ENCODE results near the gene HIF3A. TPM values are rescaled to one million over a fixed set of nuclear protein-coding genes. Genes with fewer than 3 reads are reported as not detected.

HIF3A gene
- polyA plus RNA-seq, 1 donor (not counting 4 experiments of a cell fraction or from before 2014, with no cell fraction given) = 0.01 TPM

GRCh38 chr19:46279177-46279576 is 17.7 kb upstream of the HIF3A start:
- Histone ChIP-seq H3K9me3 (ENCODE audit: control insufficient read depth, low read depth, low read length) (no peaks in the 10 kb centered on the region), H3K4me2 (ENCODE audit: control insufficient read depth, extremely low read depth, insufficient read depth, low read depth, low read length) (no peak overlapping the region), H3K9ac (ENCODE audit: control insufficient read depth, extremely low read depth, insufficient read depth, low read length) (no peak overlapping the region), H3K36me3 (ENCODE audit: control insufficient read depth in 2 of 2, extremely low read depth in 1 of 2, insufficient read depth in 2 of 2, low read length in 2 of 2) (no peaks in the 10 kb centered on the region), H3K4me1 (ENCODE audit: control insufficient read depth, extremely low read depth, insufficient read depth, low read length) (no peaks in the 10 kb centered on the region), H3K79me2 (ENCODE audit: control insufficient read depth, insufficient read depth, low read length) (no peaks in the 10 kb centered on the region), H3K9me1 (ENCODE audit: control insufficient read depth, extremely low read depth, insufficient read depth, low read length) (no peaks in the 10 kb centered on the region), H3K27ac (ENCODE audit: control insufficient read depth, insufficient read depth, low read length) (no peak overlapping the region), H3K4me3 (ENCODE audit: control insufficient read depth in 2 of 3, extremely low read depth in 1 of 3, insufficient read depth in 2 of 3, low read depth in 1 of 3, low read length in 3 of 3) (no peak overlapping the region), H4K20me1 (ENCODE audit: control insufficient read depth, extremely low read depth, insufficient read depth, low read length) (no peaks in the 10 kb centered on the region), H2AFZ (ENCODE audit: control insufficient read depth, low read length) (no peak overlapping the region), H3K27me3 (ENCODE audit: control insufficient read depth, extremely low read depth, insufficient read depth, low read length) (no peaks in the 10 kb centered on the region)
- DNase-seq (ENCODE audit: low read depth, low spot score) = no peak
- no peak for FAIRE-seq
- dilution Hi-C loops (cut with MboI; ENCODE audit: extremely low pct_ligation_motif_present, low sequenced_read_pairs) = no loop called here
- TF ChIP-seq EZH2 (IDR thresholded peaks at IDR 0.05; ENCODE audit: low read length) = no peak
- no peak for TF ChIP-seq CTCF (optimal IDR thresholded peaks at IDR 0.05 in 1 of 3, IDR thresholded peaks at IDR 0.05 in 1 of 3, conservative IDR thresholded peaks at IDR 0.05 in 1 of 3; ENCODE audit: extremely low read depth in 1 of 3, insufficient read depth in 2 of 3, low read length in 3 of 3)

GRCh38 chr19:46283771-46284170 is 13.1 kb upstream of the HIF3A start:
- Histone ChIP-seq H3K4me2 (ENCODE audit: control insufficient read depth, extremely low read depth, insufficient read depth, low read depth, low read length) (no peak overlapping the region), H3K36me3 (ENCODE audit: control insufficient read depth in 2 of 2, extremely low read depth in 1 of 2, insufficient read depth in 2 of 2, low read length in 2 of 2) (no peaks in the 10 kb centered on the region), H3K9me3 (ENCODE audit: control insufficient read depth, low read depth, low read length) (no peaks in the 10 kb centered on the region), H4K20me1 (ENCODE audit: control insufficient read depth, extremely low read depth, insufficient read depth, low read length) (no peaks in the 10 kb centered on the region), H3K4me3 (ENCODE audit: control insufficient read depth in 2 of 3, extremely low read depth in 1 of 3, insufficient read depth in 2 of 3, low read depth in 1 of 3, low read length in 3 of 3) (no peak overlapping the region), H3K9me1 (ENCODE audit: control insufficient read depth, extremely low read depth, insufficient read depth, low read length) (no peaks in the 10 kb centered on the region), H3K27ac (ENCODE audit: control insufficient read depth, insufficient read depth, low read length) (no peak overlapping the region), H3K79me2 (ENCODE audit: control insufficient read depth, insufficient read depth, low read length) (no peaks in the 10 kb centered on the region), H3K4me1 (ENCODE audit: control insufficient read depth, extremely low read depth, insufficient read depth, low read length) (peaks cover under 1% of the 10 kb centered on the region), H3K27me3 (ENCODE audit: control insufficient read depth, extremely low read depth, insufficient read depth, low read length) (no peaks in the 10 kb centered on the region), H2AFZ (ENCODE audit: control insufficient read depth, low read length) (no peak overlapping the region), H3K9ac (ENCODE audit: control insufficient read depth, extremely low read depth, insufficient read depth, low read length) (no peak overlapping the region)
- FAIRE-seq (no peak), DNase-seq (ENCODE audit: low read depth, low spot score) (no peak)
- dilution Hi-C loops (cut with MboI; ENCODE audit: extremely low pct_ligation_motif_present, low sequenced_read_pairs) = no loop called here
- TF ChIP-seq EZH2 (IDR thresholded peaks at IDR 0.05; ENCODE audit: low read length) (no peak), CTCF (optimal IDR thresholded peaks at IDR 0.05 in 1 of 3, IDR thresholded peaks at IDR 0.05 in 1 of 3, conservative IDR thresholded peaks at IDR 0.05 in 1 of 3; ENCODE audit: extremely low read depth in 1 of 3, insufficient read depth in 2 of 3, low read length in 3 of 3) (no peak)

Measured in keratinocyte (primary cell).